HepG2 (cell line): Measurements from ENCODE around the gene CCSER1. TPM values are rescaled to one million over a fixed set of nuclear protein-coding genes. Genes with fewer than 3 reads are reported as not detected.

Experiments
- ATAC-seq: fragments of 200-7000 bp; cut with Tn5 transposase; 3 replicates; pipeline ENCODE4 v1.9.1; 2020; ENCODE audit warnings: mild to moderate bottlenecking, moderate library complexity
- BruUV-seq: library from RNA; stranded (reverse); fragments of 400-500 nt; replicated peaks from 2 replicates; lab custom pipeline; 2021; lab: Mats Ljungman, UMichigan
- CTCF ChIA-PET: fragments of 300-600 bp; formaldehyde crosslinking; extraction: SDS; loops from one replicate; lab custom pipeline; 2021; ENCODE audit warnings: low total read pairs, inconsistent platforms, low intra/inter-chr PET ratio; lab: Yijun Ruan, JAX
- POLR2A ChIA-PET: fragments of 350-600 bp; sonication (Branson Sonifier 250); formaldehyde crosslinking; loops from one replicate; lab custom pipeline; 2020; ENCODE audit warnings: antibody characterized with exemption, inconsistent platforms; lab: Yijun Ruan, JAX
- DNase-seq: peaks from one replicate; pipeline ENCODE4 v3.0.0-alpha.2; 2015; ENCODE audit warnings: low spot score
- FAIRE-seq: peaks from 3 replicates; lab custom pipeline; 2011; peaks lifted over from hg19 to GRCh38; lab: Jason Lieb, UNC
- H2AFZ ChIP-seq: one replicate; pipeline ENCODE4 v1.6.1; 2011; ENCODE audit warnings: low read length, inconsistent platforms
- H3K27ac ChIP-seq: fragments of 300-600 bp; 3 replicates; pipeline ENCODE4 v1.8.0; 2011; ENCODE audit warnings: mixed run types, mild to moderate bottlenecking, mixed read lengths, low read length, inconsistent platforms; ENCODE audit not compliant: insufficient read depth; ENCODE audit errors: extremely low read length
- H3K27me3 ChIP-seq, 2 experiments: fragments of 200-600 bp in 1 of 2; 2 replicates in 1 of 2; 3 replicates in 1 of 2; pipeline versions ENCODE4 v1.6.0 to v1.8.0; 2011; ENCODE audit warnings: low read length in 2 of 2, mild to moderate bottlenecking in 2 of 2, moderate library complexity in 2 of 2, inconsistent platforms in 1 of 2; ENCODE audit not compliant: insufficient read depth in 2 of 2, control insufficient read depth in 1 of 2
- H3K36me3 ChIP-seq, 2 experiments: fragments of 200-600 bp in 1 of 2; replicated peaks in 1 of 2; 2 replicates in 1 of 2; 3 replicates in 1 of 2; pipeline versions ENCODE4 v1.5.1 to v1.8.0; 2011; ENCODE audit warnings: low read length in 2 of 2, inconsistent platforms in 1 of 2; ENCODE audit not compliant: insufficient read depth in 2 of 2, control insufficient read depth in 1 of 2
- H3K4me1 ChIP-seq: 2 replicates; pipeline ENCODE4 v1.5.1; 2012; ENCODE audit warnings: low read length, inconsistent platforms; ENCODE audit not compliant: insufficient read depth
- H3K4me2 ChIP-seq: 2 replicates; pipeline ENCODE4 v1.6.0; 2011; ENCODE audit warnings: low read depth, low read length, inconsistent platforms
- H3K4me3 ChIP-seq, 3 experiments: fragments of 200-600 bp in 1 of 3; sonication (generic), shearing (Covaris generic) in 1 of 3; replicated peaks in 1 of 3; 2 replicates each; pipeline ENCODE4 v1.5.1; 2011 to 2016; ENCODE audit warnings: low read length in 3 of 3, inconsistent platforms in 2 of 3, low read depth in 2 of 3, mild to moderate bottlenecking in 2 of 3, control low read depth in 1 of 3, mixed read lengths in 1 of 3; ENCODE audit not compliant: insufficient read depth in 1 of 3
- H3K79me2 ChIP-seq: one replicate; pipeline ENCODE4 v1.6.1; 2011; ENCODE audit warnings: low read length, inconsistent platforms; ENCODE audit not compliant: insufficient read depth
- H3K9ac ChIP-seq: 2 replicates; pipeline ENCODE4 v1.6.0; 2011; ENCODE audit warnings: mild to moderate bottlenecking, low read depth, low read length, inconsistent platforms; ENCODE audit not compliant: insufficient read depth
- H3K9me3 ChIP-seq: 2 replicates; pipeline ENCODE4 v1.5.1; 2012; ENCODE audit warnings: mild to moderate bottlenecking, low read length
- H4K20me1 ChIP-seq: 2 replicates; pipeline ENCODE4 v1.6.0; 2011; ENCODE audit warnings: inconsistent platforms, mild to moderate bottlenecking, low read length, moderate library complexity; ENCODE audit not compliant: insufficient read depth
- ETV5 ChIP-seq: IDR thresholded peaks from 2 replicates; pipeline ENCODE4 v1.6.1; 2018; ENCODE audit warnings: missing biosample characterization, missing genetic modification reagents, inconsistent platforms, borderline replicate concordance
- GTF2F1 ChIP-seq: fragments of 150-350 bp; IDR thresholded peaks from 2 replicates; pipeline ENCODE4 v1.6.1; 2014; ENCODE audit warnings: low read length
- PBX3 ChIP-seq: sonication (generic); formaldehyde crosslinking; IDR thresholded peaks from 2 replicates; pipeline ENCODE4 v1.8.1; 2023; ENCODE audit warnings: missing genetic modification reagents, inconsistent platforms, borderline replicate concordance
- SRY ChIP-seq: sonication (generic); formaldehyde crosslinking; IDR thresholded peaks from 2 replicates; pipeline ENCODE4 v1.8.0; 2022; ENCODE audit warnings: mild to moderate bottlenecking, missing genetic modification reagents
- ZNF607 ChIP-seq: sonication (generic); formaldehyde crosslinking; IDR thresholded peaks from 2 replicates; pipeline ENCODE4 v1.5.1; 2020; ENCODE audit warnings: missing genetic modification reagents, mild to moderate bottlenecking, borderline replicate concordance
- WGBS: methylation state at CpG from one replicate; pipeline ENCODE4 v1.1.6; 2017; ENCODE audit warnings: low lambda C conversion rate; 5-methylcytosine and 5-hydroxymethylcytosine counted together
- in situ Hi-C: cut with HindIII; loops from 2 replicates; pipeline ENCODE4 v1.10.0; 2017; ENCODE audit warnings: low pct_unique_long_range_greater_than_20kb; ENCODE audit not compliant: extremely low pct_ligation_motif_present
- intact Hi-C: fragments of 100-400 bp; cut with micrococcal nuclease; formaldehyde crosslinking; loops from one replicate; pipeline ENCODE4 v1.10.0; 2022; ENCODE audit not compliant: unreplicated experiment
- polyA plus RNA-seq, 8 experiments: library from polyadenylated mRNA; depleted of rRNA in 3 of 8; stranded (reverse) in 7 of 8; unstranded in 1 of 8; fragments of >200 nt; fragmentation: Illumina TruSeq in 4 of 8; extraction: Trizol in 4 of 8; gene quantifications; 2 replicates each; pipeline versions ENCODE4 v1.2.1 to v1.2.3, GENCODE V29; 2011 to 2016; ENCODE audit warnings: low read depth in 4 of 8, missing spikeins in 1 of 8, mixed read lengths in 1 of 8; ENCODE audit not compliant: insufficient read depth in 1 of 8
- total RNA-seq, 5 experiments: library from RNA; depleted of rRNA; stranded (reverse); fragments of >200 nt; fragmentation: Illumina TruSeq; extraction: Trizol; gene quantifications; 2 replicates each; pipeline ENCODE4 v1.2.3, GENCODE V29; 2016; ENCODE audit warnings: low read depth in 1 of 5
- TF ChIP-seq, protein P1 (sequence below): IDR thresholded peaks from 2 replicates; pipeline ENCODE4 v1.6.1; 2016; ENCODE audit warnings: low read depth, missing genetic modification reagents, missing compliant biosample characterization
- TF ChIP-seq, protein P2 (sequence below): sonication (generic); formaldehyde crosslinking; IDR thresholded peaks from 2 replicates; pipeline ENCODE4 v1.5.0; 2020; ENCODE audit warnings: mild to moderate bottlenecking, missing genetic modification reagents, borderline replicate concordance
- TF ChIP-seq, protein P3 (sequence below): IDR thresholded peaks from 2 replicates; pipeline ENCODE4 v1.6.1; 2012; ENCODE audit warnings: low read length, improper control_type of control experiment

CCSER1 gene
- total and polyA plus RNA-seq, 2 of the 13 experiments (the other 11 are each of a cell fraction or from before 2014, with no cell fraction given), result not detected

GRCh38 chr4:90825849-90826248, 698.7 kb downstream of the CCSER1 start:
- Histone ChIP-seq H3K27me3 (no peaks in the 10 kb centered on the region; a peak in 1 of 5 replicates), H3K9me3 (no peaks in the 10 kb centered on the region), H3K9ac (no peak overlapping the region), H3K36me3 (no peaks in the 10 kb centered on the region), H4K20me1 (no peaks in the 10 kb centered on the region), H3K27ac (no peak overlapping the region), H2AFZ (no peak overlapping the region), H3K79me2 (no peaks in the 10 kb centered on the region), H3K4me2 (no peak overlapping the region), H3K4me3 (no peak overlapping the region), H3K4me1 (no peaks in the 10 kb centered on the region)
- intact Hi-C loops, result no loop called here
- ChIA-PET POLR2A (no interaction called here), CTCF (no interaction called here)
- whole genome bisulfite sequencing, result 49% methylated on average over 6 of the region's 6 CpGs
- in situ Hi-C loops, result no loop called here
- ATAC-seq, result no peak
- no peak for FAIRE-seq
- no TSS peak for BruUV-seq
- DNase-seq, result no peak
- no peak for TF ChIP-seq ETV5 (CRISPR knock-in tag)
- TF ChIP-seq, protein P1, sequence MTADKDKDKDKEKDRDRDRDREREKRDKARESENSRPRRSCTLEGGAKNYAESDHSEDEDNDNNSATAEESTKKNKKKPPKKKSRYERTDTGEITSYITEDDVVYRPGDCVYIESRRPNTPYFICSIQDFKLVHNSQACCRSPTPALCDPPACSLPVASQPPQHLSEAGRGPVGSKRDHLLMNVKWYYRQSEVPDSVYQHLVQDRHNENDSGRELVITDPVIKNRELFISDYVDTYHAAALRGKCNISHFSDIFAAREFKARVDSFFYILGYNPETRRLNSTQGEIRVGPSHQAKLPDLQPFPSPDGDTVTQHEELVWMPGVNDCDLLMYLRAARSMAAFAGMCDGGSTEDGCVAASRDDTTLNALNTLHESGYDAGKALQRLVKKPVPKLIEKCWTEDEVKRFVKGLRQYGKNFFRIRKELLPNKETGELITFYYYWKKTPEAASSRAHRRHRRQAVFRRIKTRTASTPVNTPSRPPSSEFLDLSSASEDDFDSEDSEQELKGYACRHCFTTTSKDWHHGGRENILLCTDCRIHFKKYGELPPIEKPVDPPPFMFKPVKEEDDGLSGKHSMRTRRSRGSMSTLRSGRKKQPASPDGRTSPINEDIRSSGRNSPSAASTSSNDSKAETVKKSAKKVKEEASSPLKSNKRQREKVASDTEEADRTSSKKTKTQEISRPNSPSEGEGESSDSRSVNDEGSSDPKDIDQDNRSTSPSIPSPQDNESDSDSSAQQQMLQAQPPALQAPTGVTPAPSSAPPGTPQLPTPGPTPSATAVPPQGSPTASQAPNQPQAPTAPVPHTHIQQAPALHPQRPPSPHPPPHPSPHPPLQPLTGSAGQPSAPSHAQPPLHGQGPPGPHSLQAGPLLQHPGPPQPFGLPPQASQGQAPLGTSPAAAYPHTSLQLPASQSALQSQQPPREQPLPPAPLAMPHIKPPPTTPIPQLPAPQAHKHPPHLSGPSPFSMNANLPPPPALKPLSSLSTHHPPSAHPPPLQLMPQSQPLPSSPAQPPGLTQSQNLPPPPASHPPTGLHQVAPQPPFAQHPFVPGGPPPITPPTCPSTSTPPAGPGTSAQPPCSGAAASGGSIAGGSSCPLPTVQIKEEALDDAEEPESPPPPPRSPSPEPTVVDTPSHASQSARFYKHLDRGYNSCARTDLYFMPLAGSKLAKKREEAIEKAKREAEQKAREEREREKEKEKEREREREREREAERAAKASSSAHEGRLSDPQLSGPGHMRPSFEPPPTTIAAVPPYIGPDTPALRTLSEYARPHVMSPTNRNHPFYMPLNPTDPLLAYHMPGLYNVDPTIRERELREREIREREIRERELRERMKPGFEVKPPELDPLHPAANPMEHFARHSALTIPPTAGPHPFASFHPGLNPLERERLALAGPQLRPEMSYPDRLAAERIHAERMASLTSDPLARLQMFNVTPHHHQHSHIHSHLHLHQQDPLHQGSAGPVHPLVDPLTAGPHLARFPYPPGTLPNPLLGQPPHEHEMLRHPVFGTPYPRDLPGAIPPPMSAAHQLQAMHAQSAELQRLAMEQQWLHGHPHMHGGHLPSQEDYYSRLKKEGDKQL, result no peak
- TF ChIP-seq, protein P2, sequence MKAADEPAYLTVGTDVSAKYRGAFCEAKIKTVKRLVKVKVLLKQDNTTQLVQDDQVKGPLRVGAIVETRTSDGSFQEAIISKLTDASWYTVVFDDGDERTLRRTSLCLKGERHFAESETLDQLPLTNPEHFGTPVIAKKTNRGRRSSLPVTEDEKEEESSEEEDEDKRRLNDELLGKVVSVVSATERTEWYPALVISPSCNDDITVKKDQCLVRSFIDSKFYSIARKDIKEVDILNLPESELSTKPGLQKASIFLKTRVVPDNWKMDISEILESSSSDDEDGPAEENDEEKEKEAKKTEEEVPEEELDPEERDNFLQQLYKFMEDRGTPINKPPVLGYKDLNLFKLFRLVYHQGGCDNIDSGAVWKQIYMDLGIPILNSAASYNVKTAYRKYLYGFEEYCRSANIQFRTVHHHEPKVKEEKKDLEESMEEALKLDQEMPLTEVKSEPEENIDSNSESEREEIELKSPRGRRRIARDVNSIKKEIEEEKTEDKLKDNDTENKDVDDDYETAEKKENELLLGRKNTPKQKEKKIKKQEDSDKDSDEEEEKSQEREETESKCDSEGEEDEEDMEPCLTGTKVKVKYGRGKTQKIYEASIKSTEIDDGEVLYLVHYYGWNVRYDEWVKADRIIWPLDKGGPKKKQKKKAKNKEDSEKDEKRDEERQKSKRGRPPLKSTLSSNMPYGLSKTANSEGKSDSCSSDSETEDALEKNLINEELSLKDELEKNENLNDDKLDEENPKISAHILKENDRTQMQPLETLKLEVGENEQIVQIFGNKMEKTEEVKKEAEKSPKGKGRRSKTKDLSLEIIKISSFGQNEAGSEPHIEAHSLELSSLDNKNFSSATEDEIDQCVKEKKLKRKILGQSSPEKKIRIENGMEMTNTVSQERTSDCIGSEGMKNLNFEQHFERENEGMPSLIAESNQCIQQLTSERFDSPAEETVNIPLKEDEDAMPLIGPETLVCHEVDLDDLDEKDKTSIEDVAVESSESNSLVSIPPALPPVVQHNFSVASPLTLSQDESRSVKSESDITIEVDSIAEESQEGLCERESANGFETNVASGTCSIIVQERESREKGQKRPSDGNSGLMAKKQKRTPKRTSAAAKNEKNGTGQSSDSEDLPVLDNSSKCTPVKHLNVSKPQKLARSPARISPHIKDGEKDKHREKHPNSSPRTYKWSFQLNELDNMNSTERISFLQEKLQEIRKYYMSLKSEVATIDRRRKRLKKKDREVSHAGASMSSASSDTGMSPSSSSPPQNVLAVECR (CRISPR knock-in tag), result no peak
- TF ChIP-seq SRY (CRISPR knock-in tag), result no peak
- no peak for TF ChIP-seq PBX3
- TF ChIP-seq, protein P3, sequence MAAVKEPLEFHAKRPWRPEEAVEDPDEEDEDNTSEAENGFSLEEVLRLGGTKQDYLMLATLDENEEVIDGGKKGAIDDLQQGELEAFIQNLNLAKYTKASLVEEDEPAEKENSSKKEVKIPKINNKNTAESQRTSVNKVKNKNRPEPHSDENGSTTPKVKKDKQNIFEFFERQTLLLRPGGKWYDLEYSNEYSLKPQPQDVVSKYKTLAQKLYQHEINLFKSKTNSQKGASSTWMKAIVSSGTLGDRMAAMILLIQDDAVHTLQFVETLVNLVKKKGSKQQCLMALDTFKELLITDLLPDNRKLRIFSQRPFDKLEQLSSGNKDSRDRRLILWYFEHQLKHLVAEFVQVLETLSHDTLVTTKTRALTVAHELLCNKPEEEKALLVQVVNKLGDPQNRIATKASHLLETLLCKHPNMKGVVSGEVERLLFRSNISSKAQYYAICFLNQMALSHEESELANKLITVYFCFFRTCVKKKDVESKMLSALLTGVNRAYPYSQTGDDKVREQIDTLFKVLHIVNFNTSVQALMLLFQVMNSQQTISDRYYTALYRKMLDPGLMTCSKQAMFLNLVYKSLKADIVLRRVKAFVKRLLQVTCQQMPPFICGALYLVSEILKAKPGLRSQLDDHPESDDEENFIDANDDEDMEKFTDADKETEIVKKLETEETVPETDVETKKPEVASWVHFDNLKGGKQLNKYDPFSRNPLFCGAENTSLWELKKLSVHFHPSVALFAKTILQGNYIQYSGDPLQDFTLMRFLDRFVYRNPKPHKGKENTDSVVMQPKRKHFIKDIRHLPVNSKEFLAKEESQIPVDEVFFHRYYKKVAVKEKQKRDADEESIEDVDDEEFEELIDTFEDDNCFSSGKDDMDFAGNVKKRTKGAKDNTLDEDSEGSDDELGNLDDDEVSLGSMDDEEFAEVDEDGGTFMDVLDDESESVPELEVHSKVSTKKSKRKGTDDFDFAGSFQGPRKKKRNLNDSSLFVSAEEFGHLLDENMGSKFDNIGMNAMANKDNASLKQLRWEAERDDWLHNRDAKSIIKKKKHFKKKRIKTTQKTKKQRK, result no peak
- no peak for TF ChIP-seq ZNF607 (CRISPR knock-in tag)
- no peak for TF ChIP-seq GTF2F1
